Keratinocyte (primary cell): ENCODE results near the gene RTN3.

ENCODE experiments used
- EZH2 ChIP-seq: IDR thresholded peaks from one replicate; pipeline ENCODE4 v1.6.1; 2012; ENCODE audit warnings: inconsistent platforms, mild to moderate bottlenecking, low read length, moderate library complexity
- TF ChIP-seq, protein P1 (sequence below), 3 experiments: IDR thresholded peaks in 1 of 3; conservative IDR thresholded peaks in 1 of 3; optimal IDR thresholded peaks in 1 of 3; 2 replicates in 2 of 3; 3 replicates in 1 of 3; pipeline versions ENCODE3 to v1.5.1; 2011; ENCODE audit warnings: low read length in 3 of 3, mild to moderate bottlenecking in 3 of 3, moderate library complexity in 2 of 3, control low read depth in 1 of 3, inconsistent platforms in 1 of 3; ENCODE audit not compliant: insufficient read depth in 2 of 3; ENCODE audit errors: extremely low read depth in 1 of 3

DNA sequence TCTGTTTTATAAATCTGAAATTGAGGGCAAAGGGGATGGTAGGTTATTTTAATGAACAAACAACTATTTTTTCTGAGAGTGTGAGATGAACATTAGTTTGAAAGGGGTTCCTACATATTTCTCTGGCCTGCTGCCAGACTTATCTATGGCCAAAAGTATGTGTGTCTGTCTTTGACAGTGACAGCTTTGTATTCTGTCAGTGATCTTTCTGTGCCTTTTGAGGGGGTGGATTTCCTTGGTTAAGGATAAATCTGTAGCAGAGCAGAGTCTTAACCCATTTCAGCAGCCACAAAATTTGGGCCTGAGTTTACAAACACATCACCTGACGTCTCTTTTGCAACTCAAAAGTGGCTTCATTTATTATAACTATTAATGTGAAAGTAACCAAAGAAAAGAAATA, 56.4 kb downstream of the RTN3 start:
- TF ChIP-seq, protein P1, sequence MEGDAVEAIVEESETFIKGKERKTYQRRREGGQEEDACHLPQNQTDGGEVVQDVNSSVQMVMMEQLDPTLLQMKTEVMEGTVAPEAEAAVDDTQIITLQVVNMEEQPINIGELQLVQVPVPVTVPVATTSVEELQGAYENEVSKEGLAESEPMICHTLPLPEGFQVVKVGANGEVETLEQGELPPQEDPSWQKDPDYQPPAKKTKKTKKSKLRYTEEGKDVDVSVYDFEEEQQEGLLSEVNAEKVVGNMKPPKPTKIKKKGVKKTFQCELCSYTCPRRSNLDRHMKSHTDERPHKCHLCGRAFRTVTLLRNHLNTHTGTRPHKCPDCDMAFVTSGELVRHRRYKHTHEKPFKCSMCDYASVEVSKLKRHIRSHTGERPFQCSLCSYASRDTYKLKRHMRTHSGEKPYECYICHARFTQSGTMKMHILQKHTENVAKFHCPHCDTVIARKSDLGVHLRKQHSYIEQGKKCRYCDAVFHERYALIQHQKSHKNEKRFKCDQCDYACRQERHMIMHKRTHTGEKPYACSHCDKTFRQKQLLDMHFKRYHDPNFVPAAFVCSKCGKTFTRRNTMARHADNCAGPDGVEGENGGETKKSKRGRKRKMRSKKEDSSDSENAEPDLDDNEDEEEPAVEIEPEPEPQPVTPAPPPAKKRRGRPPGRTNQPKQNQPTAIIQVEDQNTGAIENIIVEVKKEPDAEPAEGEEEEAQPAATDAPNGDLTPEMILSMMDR (optimal IDR thresholded peaks at IDR 0.05 in 1 of 3, IDR thresholded peaks at IDR 0.05 in 1 of 3, conservative IDR thresholded peaks at IDR 0.05 in 1 of 3; ENCODE audit: extremely low read depth in 1 of 3, insufficient read depth in 2 of 3, low read length in 3 of 3) = no peak
- TF ChIP-seq EZH2 = no peak
